Stimulated activated CD4-positive, alpha-beta T cell treated with anti-CD3 and anti-CD28 coated beads, Interleukin-2, amount 100 ng/mL, for 24 hours (primary cell): ENCODE measurements around the gene UST.
"Not testable (repeated sequence)": the region's sequence is repeated elsewhere in the genome, so short reads cannot be mapped to it uniquely, and the experiment has no call there.

Source experiments
- DNase-seq, 2 donors: peaks; one replicate each; pipeline ENCODE4 v3.0.0-alpha.2; 2020

UST gene

GRCh38 chr6:148768646-148769270 is 21.9 kb downstream of the UST start:
- no peak for DNase-seq

DNA sequence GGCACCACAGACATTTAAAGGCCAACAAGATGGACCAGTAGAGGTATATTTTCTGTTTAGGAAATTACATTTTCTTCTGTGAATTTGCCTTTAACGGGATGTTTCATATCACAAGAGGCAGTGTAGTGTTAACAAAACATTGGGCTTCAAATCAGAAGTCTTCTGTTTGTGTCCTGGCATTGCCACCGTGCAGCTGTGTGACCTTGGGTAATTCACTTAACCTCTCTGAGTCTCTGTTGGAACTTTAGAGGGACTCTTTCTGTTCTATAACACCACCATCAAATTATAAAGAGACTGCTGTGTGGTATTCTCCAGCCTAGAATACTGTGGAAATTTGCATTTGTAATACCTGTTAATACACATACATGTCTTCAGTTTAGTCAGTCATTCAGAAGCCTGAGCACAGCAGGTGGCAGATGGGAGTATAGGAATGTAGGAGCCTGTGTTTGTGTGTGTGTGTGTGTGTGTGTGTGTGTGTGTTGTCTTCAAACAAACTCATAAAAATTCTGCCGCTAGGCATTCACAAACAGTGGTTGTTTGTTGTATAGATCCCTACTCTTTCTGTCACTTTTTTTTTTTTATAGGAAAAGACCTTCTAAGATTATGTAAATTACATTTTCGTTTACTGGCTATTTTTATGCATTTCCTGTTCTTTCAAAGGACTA is 22.6 kb downstream of the UST start:
- no peak for DNase-seq

GRCh38 chr6:148770408-148771211 is 23.8 kb downstream of the UST start:
- no peak for DNase-seq

DNA sequence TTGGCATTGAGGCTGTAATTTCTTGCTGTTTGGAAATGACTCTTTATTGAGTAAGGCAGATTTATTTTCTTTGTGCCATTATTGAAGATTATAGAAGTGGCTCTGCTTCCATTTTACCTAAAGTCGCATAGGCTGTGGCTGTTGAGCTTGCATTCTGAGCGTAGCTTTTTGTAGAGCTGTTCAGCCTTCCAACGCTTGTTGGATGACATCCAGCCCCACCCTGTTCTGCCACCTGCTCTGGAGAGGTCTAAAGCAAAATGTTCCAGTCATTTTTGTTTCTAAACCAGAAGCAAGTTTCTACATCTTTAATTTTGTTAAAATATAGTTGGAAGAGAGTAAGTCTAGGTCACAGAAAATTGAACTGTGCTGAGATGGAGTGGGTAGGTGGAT is 24.4 kb downstream of the UST start:
- DNase-seq = no peak

- no peak for DNase-seq
These were observed 25.2 kb downstream of the UST start for GRCh38 chr6:148771896-148772554.

- DNase-seq = no peak
These were observed 28.3 kb downstream of the UST start for GRCh38 chr6:148775161-148775560.

DNA sequence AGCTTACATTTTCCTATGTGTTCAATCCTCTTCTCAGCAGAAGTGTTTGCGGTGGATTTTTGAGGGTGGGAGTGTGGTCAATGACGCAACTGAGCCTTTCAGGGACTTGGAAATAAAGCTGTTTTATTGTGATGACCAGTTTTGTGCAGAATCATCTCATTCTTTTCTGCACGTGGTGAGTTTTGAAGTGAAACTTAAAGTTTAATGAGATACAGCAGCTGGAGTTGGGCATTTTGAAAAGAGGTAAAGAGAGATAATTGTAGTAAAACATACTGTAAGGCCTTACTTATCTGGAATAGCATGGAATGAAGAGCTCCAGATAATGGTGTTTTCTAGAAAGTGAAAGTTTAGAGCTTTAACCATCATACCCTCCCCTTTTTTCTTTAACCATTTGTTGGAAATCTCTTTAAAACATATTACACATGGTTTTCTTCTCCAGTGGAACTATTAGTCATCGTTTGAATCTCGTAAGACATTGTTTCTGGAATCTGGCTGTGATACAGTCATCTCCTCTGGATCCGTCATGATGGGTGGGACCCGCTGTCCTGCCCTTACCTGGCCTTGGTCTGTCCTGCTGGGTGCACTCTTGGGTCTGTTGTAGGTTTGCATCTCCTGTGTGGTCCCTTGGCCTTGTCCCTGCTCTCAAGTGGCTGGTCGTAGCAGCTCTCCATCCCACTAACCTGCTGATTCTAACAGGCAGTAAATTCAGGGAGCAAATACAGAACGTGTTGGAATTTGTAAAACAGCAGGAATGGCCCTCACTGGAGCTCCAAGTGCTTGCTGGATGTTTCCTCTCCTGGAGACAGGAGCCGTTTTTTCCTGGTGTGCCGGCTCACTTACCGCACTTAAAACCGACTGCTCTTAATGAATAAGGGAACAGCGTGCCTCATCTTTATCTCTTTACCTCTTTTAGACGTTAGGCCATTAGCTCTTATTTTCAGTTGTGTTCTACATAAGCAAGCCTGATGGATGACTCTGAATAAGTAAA is 29.8 kb downstream of the UST start:
- DNase-seq = no peak

- DNase-seq = no peak
These were observed 32.3 kb downstream of the UST start for GRCh38 chr6:148779142-148779562.

GRCh38 chr6:148780423-148780822 is 33.6 kb downstream of the UST start:
- not testable (repeated sequence) for DNase-seq

DNA sequence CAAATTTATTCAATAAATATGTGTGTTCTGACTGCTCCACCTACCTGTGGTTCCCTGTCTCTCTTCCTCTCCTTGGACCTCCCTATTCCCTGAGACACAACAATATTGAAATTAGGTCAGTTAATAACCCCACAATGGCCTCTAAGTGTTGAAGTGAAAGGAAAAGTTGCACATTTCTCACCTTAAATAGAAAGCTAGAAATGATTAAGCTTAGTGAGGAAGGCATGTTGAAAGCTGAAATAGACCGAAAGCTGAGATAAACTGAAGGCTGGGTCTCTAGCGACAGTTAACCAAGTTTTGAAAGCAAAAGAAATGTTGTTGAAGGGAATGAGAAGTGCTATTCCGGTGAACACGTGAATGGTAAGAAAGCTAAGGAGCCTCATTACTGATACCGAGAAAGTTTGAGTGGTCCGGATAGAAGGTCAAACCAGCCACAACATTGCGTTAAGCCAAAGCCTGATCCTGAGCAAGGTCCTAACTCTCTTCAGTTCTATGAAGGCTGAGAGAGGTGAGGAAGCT is 34.1 kb downstream of the UST start:
- no peak for DNase-seq

DNA sequence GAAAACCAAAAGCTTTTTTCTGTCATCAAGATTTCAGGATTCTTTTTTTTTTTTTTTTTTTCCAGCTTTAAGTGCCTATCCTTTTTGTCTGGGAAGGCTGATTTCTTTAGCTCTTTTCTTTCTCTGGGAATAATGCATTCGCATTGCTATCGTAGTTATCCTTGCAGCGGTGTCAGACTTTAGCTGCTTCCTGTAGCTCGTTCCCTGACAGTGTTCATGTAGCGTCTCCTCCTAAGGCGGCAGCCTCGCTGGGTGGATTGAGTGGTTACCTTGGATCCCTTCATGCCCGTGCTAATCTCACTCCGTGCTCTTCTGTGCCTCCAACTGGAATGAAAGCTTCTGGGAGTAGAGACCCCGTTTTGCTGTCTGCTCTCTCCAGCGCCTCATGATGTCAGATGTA is 43.1 kb downstream of the UST start:
- DNase-seq = no peak

GRCh38 chr6:148790404-148790803 is 43.6 kb downstream of the UST start:
- DNase-seq = no peak

GRCh38 chr6:148790817-148791216 is 44.0 kb downstream of the UST start:
- DNase-seq = no peak

GRCh38 chr6:148791372-148791771 is 44.5 kb downstream of the UST start:
- DNase-seq = no peak

GRCh38 chr6:148793721-148794120 is 46.9 kb downstream of the UST start:
- DNase-seq = no peak

DNA sequence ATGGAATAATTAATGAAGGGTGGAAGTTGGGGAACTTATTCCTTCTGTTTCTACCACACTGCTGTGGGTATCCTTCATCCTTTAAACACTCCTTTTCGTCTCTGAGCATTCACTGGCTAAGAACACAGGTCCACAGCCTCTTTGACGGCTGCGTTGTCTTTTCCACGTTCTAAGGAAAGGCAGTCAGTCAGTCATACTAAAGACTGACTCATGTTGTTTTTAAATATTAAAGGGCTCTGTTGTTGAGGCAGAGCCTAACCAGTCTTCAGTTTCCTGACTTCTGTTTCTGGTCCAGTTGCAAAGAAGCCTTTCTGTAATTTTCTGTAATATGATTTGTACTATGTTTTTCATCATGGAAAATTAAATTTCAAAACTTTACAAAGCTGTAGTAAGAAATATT is 48.0 kb downstream of the UST start:
- no peak for DNase-seq

DNA sequence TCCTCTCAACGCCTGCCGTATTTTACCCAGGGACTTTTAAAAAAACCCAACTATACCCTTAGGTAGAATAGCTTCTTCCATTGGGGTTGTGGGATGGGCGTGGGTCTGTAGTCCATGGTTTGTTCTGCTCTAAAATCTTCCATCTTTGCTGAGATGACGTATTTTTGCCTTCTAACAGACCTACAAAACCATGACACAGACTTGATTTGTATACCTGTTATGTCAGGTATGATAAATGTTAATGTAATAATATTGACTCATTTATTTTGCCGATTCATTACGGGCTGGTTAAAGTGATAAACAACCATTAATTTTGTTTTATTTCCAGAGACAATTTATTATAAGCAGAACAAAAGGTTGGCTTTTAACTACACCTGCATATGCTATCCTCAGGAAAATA is 48.7 kb downstream of the UST start:
- DNase-seq = no peak

GRCh38 chr6:148799647-148800046 is 52.8 kb downstream of the UST start:
- DNase-seq = no peak

DNA sequence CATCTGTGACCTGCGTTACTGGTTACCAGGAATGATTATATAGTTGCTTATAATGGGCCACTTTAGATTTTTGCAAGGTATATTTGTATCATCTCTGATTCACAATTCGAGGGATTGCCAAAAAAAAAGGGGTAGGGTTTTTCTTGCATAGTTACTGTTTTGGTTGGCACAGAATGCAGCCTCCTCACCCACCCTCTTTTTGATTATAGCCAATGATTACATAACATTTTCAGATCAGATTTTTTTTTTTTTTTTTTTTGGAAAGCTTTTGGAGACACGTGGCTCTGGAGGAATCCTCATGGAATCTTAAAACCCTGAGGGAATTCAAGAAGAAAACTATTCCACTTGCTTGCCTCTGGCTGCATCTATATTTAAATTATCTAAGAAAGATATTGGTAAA is 53.7 kb downstream of the UST start:
- DNase-seq = no peak

DNA sequence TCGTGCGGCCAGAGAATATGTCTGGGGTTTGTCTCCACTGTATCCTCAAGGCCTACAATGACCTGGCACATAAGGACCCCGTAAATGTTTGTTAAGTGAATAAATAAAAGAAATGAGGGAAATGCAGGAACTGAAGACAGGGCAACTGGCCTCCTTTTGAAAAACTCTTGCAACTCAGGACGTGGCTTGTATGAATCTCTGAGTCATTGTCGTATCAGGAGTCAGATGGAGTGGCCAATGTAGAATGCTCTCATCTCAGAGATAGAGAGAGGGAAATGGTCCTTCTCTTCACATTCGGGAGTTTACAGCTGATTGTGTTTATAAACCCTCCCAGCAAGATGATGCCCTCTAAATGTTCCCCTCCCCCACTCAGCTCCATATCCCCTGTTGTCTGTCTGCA is 57.1 kb downstream of the UST start:
- DNase-seq = no peak

DNA sequence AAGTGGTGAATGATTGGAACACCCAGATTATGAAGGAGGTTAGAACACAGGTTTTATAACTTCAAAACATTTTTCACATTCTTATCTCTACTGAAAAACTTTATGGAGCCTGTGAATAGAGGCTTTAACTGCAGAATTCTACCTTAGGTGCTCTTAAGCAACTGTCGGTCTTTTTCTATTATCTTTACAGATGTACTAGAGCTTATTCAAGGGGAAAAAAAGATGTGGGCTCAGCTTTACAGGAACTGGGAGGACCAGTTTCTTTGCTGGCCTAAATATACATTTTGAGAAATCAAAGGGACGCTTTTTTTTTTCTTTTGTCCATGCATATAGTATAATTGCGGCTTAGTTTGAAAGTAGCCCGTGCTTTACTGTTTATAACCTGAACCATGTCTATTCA is 58.9 kb downstream of the UST start:
- no peak for DNase-seq

- DNase-seq = no peak
These were observed 61.0 kb downstream of the UST start for GRCh38 chr6:148807784-148808183.
